HG02938 (cell line): ENCODE measurements around the gene UGT1A7.
"Not testable (repeated sequence)": the region's sequence is repeated elsewhere in the genome, so short reads cannot be mapped to it uniquely, and the experiment has no call there.

Experiments used
- ATAC-seq: cut with Tn5 transposase; IDR thresholded peaks from one replicate; pipeline ENCODE4 v1.9.1; 2021; ENCODE audit warnings: mild to moderate bottlenecking, moderate library complexity; ENCODE audit not compliant: unreplicated experiment

Gene UGT1A7

DNA sequence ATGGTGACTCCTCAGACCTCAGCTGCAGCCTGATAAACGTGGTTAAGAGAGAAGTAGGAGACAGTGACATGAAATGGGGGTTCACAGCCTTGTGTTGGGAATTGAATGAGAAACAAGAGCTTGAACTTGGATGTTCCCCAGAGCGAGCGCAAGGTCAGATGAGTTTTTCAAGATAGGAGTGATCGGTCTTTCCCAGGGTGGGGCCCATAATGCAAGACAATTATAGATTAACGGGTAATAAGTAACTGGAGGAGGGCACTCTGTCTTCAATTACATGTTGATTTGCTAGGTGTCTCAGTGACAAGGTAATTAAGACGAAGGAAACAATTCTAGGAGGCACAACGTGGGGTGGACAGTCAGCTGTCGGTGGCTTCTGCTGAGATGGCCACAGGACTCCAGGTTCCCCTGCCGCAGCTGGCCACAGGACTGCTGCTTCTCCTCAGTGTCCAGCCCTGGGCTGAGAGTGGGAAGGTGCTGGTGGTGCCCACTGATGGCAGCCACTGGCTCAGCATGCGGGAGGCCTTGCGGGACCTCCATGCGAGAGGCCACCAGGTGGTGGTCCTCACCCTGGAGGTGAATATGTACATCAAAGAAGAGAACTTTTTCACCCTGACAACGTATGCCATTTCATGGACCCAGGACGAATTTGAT is 31.0 kb downstream of the UGT1A7 start, which contains the start of gene UGT1A5:
Gene UGT1A5 (plus strand): TSS at position 297 of the 651 bp plus-strand sequence. CDS start 85 bp downstream, at position 382.
- no peak for ATAC-seq

GRCh38 chr2:233713262-233713615 is 31.5 kb downstream of the UGT1A7 start:
- ATAC-seq = no peak

DNA sequence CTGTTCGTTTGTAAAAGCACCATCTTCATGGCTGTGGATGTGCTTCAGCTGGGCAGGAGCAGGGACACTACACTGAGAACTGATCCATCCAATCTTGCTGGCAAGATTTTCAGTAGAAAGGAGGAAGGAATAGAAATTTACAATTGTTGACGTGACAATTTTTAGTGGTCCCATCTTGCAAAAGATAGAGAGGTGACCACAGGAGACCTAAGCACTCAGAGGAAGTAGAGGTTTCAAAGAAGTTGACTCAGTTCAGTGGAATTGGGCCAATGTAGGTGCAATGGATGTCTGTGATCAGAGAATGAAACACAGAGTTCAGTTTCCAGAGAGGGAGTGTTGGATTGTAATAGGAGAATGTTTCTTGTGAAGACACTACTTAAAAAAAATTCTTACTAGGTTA is 32.4 kb downstream of the UGT1A7 start:
- ATAC-seq = no peak

DNA sequence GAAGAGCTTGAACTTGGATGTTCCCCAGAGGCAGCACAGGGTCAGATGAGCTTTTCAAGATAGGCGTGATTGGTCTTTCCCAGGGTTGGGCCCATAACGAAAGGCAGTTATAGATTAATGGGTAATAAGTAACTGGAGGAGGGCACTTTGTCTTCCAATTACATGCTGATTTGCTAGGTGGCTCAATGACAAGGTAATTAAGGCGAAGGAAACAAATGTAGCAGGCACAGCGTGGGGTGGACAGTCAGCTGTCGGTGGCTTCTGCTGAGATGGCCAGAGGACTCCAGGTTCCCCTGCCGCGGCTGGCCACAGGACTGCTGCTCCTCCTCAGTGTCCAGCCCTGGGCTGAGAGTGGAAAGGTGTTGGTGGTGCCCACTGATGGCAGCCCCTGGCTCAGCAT is 36.9 kb downstream of the UGT1A7 start, which contains the start of gene UGT1A4:
Gene UGT1A4 (plus strand): TSS at position 185 of the 400 bp plus-strand sequence. CDS start 85 bp downstream, at position 270.
- no peak for ATAC-seq

GRCh38 chr2:233728723-233729301 is 47.1 kb downstream of the UGT1A7 start, which contains the start of gene UGT1A3:
Gene UGT1A3, plus strand, starts transcription at chr2:233729042. Its CDS starts 85 bp downstream, at chr2:233729127.
- ATAC-seq = no peak

DNA sequence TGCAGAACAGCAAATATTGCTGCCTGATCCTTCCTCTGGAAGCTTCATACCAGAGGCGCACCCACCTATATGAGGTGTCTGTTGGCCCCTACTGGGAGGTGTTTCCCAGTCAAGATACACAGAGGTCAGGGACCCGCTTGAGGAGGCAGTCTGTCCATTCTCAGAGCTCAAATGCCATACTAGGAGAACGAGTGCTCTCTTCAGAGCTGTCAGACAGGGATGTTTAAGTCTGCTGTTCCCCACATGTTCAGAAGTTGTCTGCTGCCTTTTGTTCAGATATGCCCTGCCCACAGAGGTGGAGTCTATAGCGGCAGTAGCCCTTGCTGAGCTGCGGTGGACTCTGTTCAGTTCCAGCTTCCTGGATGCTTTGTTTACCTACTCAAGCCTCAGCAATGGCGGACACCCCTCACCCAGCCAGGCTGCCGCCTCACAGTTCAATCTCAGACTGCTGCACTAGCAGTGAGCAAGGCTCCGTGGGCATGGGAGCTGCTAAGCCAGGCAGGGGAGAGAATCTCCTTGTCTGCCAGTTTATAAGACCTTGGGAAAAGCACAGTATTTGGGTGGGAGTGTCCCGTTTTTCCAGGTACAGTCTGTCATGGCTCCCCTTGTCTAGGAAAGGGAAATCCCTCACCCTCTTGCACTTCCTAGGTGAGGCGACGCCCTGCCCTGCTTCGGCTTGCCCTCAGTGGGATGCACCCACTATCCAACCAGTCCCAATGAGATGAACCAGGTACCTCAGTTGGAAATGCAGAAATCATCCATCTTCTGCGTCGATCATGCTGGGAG is 55.4 kb downstream of the UGT1A7 start:
- not testable (repeated sequence) for ATAC-seq

GRCh38 chr2:233740870-233741269 is 59.2 kb downstream of the UGT1A7 start:
- ATAC-seq = no peak

- ATAC-seq = no peak
Observed at GRCh38 chr2:233743464-233744259, 62.0 kb downstream of the UGT1A7 start.

DNA sequence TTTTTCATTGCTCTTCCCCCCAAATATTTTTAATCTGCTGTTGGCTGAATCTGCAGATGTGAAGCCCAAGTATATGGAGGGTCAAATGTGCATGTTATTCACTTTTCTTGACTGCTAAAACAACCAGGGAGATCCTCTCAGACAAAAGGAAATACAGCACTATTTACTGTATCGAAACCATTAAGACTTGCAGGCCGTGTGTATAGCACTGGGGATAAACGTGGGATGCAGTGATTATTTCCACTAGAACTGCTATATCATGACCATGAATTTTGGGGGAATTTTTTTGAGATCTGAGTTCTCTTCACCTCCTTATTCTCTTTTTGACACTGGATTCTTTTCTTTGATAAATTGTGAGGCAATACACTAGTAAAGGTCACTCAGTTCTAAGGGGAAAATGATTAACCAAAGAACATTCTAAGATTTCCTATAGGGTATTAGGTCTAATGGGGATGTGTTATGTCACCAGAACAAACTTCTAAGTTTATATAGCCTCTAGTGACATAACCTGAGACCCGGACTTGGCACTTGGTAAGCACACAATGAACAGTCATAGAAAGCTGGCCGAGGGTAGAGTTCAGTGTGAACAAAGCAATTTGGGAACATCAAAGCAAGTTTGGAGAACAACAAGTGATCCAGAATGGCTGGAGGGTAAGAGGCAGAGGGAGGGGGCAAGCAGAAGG is 63.5 kb downstream of the UGT1A7 start:
- ATAC-seq = no peak

- ATAC-seq = not testable (repeated sequence)
Observed at GRCh38 chr2:233745838-233746237, 64.1 kb downstream of the UGT1A7 start.

DNA sequence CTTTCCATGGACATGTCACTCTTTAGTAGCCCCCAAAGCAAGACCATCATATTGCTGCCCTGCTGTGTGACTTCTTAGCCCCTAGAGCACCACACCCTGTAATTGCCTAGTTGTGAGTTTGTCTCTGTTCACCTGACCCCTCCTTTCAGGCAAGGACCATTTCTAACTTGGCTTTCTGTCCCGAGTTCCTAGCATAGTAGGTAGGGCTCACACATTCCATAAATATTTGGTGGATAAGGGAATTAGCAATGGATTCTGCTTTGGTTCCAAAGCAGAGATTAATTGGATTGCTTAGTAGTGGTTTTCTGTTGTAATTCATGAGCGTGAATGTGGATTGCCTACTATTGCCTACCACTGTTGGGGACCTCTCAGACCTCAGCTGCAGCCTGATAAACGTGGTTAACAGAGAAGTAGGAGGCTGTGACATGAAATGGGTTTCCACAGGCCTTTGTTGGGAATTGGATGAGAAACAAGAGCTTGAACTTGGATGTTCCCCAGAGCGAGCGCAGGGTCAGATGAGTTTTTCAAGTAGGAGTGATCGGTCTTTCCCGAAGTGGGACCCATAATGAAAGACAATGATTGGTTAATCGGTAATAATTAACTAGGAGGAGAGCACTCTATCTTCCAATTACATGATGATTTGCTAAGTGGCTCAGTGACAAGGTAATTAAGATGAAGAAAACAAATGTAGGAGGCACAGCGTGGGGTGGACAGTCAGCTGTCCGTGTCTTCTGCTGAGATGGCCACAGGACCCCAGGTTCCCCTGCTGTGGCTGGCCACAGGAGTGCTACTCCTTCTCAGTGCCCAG is 65.0 kb downstream of the UGT1A7 start:
- ATAC-seq = no peak

DNA sequence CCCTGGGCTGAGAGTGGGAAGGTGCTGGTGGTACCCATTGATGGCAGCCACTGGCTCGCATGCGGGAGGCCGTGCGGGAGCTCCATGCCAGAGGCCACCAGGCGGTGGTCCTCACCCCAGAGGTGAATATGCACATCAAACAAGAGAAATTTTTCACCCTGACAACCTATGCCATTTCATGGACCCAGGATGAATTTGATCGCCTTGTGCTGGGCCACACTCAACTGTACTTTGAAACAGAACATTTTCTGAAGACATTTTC is 65.5 kb downstream of the UGT1A7 start:
- ATAC-seq = no peak

DNA sequence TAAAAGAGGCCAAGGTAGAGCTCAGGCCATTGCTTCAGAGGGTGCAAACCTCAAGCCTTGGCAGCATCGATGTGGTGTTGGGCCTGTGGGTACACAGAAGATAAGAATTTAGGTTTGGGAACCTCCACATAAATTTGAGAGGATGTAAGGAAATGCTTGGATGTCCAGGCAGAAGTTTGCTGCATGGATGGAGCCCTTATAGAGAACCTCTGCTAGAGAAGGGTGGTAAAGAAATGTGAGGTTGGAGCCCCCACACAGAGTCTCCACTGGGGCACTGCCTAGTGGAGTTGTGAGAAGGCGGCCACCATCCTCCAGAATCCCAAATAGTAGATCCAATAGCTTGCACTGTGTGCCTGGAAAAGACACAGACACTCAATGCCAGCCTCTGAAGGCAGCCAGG is 69.0 kb downstream of the UGT1A7 start:
- ATAC-seq = not testable (repeated sequence)

- ATAC-seq = not testable (repeated sequence)
Observed at GRCh38 chr2:233751212-233752009, 69.7 kb downstream of the UGT1A7 start.

GRCh38 chr2:233754872-233755611 is 73.3 kb downstream of the UGT1A7 start:
- ATAC-seq = no peak

GRCh38 chr2:233756429-233757081 is 74.9 kb downstream of the UGT1A7 start:
- ATAC-seq = no peak

GRCh38 chr2:233758141-233758540 is 76.4 kb downstream of the UGT1A7 start:
- no peak for ATAC-seq

GRCh38 chr2:233758849-233759248 is 77.1 kb downstream of the UGT1A7 start:
- no peak for ATAC-seq
